ENCODE results near the gene ZNF134.

Gene ZNF134

GRCh38 chr19:57641715-57642234, 27.7 kb downstream of the ZNF134 start:
- DNase-seq, result no peak

- no peak for DNase-seq
These were observed 28.5 kb downstream of the ZNF134 start for GRCh38 chr19:57642396-57643046.

- no peak for DNase-seq
These were observed 29.7 kb downstream of the ZNF134 start for GRCh38 chr19:57643734-57644133.

GRCh38 chr19:57648331-57649003, 34.4 kb downstream of the ZNF134 start:
- no peak for DNase-seq

- no peak for DNase-seq
These were observed 37.6 kb downstream of the ZNF134 start for GRCh38 chr19:57651654-57651996.

- no peak for DNase-seq
These were observed 39.6 kb downstream of the ZNF134 start for GRCh38 chr19:57653689-57654088.

GRCh38 chr19:57655443-57655842, 41.4 kb downstream of the ZNF134 start:
- no peak for DNase-seq

GRCh38 chr19:57656346-57656745, 42.3 kb downstream of the ZNF134 start:
- DNase-seq, result no peak

- no peak for DNase-seq
These were observed 50.5 kb downstream of the ZNF134 start for GRCh38 chr19:57664269-57665127.

- no peak for DNase-seq
These were observed 51.3 kb downstream of the ZNF134 start for GRCh38 chr19:57665261-57665806.

GRCh38 chr19:57667228-57667627, 53.2 kb downstream of the ZNF134 start:
- no peak for DNase-seq

- no peak for DNase-seq
These were observed 54.6 kb downstream of the ZNF134 start, which contains the start of gene ZSCAN4 for GRCh38 chr19:57668635-57669034. Gene ZSCAN4, plus strand, starts transcription at chr19:57668935. Its CDS starts 7,211 bp downstream, at chr19:57676146.

GRCh38 chr19:57671124-57671895, 57.3 kb downstream of the ZNF134 start:
- DNase-seq, result no peak

GRCh38 chr19:57672466-57672865, 58.4 kb downstream of the ZNF134 start:
- no peak for DNase-seq
